ENCODE measurements around the gene ETS2.

ETS2 gene

GRCh38 chr21:38861989-38862683, 56.4 kb downstream of the ETS2 start:
- no peak for DNase-seq (ENCODE audit: low read depth)

- DNase-seq (ENCODE audit: low read depth), result no peak
Observed at GRCh38 chr21:38863291-38863690, 57.6 kb downstream of the ETS2 start.

- DNase-seq (ENCODE audit: low read depth), result no peak
Observed at GRCh38 chr21:38863843-38864363, 58.2 kb downstream of the ETS2 start.

GRCh38 chr21:38864964-38865363, 59.2 kb downstream of the ETS2 start:
- DNase-seq (ENCODE audit: low read depth), result no peak

GRCh38 chr21:38869196-38869595, 63.5 kb downstream of the ETS2 start:
- DNase-seq (ENCODE audit: low read depth), result no peak

GRCh38 chr21:38869946-38870345, 64.2 kb downstream of the ETS2 start:
- DNase-seq (ENCODE audit: low read depth), result no peak
